GM19239 (cell line): ENCODE results near the gene OPN1LW.
A peak's percentile ranks its signal among the peaks of the same experiment; 100 is the strongest.
"Not testable (repeated sequence)": the region's sequence is repeated elsewhere in the genome, so short reads cannot be mapped to it uniquely, and the experiment has no call there.

Experiments
- DNase-seq: peaks from one replicate; pipeline ENCODE4 v3.0.0; 2011; ENCODE audit warnings: low spot score; ENCODE audit not compliant: insufficient read length
- FAIRE-seq: peaks from 2 replicates; lab custom pipeline; 2011; peaks lifted over from hg19 to GRCh38; lab: Jason Lieb, UNC

The OPN1LW gene

DNA sequence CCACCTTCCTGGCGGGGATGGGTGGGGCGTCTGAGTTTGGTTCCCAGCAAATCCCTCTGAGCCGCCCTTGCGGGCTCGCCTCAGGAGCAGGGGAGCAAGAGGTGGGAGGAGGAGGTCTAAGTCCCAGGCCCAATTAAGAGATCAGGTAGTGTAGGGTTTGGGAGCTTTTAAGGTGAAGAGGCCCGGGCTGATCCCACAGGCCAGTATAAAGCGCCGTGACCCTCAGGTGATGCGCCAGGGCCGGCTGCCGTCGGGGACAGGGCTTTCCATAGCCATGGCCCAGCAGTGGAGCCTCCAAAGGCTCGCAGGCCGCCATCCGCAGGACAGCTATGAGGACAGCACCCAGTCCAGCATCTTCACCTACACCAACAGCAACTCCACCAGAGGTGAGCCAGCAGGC lies at the start of gene OPN1LW:
Gene OPN1LW (plus strand): TSS at position 234 of the 400 bp plus-strand sequence. CDS start 41 bp downstream, at position 275.
- not testable (repeated sequence) for DNase-seq, FAIRE-seq

DNA sequence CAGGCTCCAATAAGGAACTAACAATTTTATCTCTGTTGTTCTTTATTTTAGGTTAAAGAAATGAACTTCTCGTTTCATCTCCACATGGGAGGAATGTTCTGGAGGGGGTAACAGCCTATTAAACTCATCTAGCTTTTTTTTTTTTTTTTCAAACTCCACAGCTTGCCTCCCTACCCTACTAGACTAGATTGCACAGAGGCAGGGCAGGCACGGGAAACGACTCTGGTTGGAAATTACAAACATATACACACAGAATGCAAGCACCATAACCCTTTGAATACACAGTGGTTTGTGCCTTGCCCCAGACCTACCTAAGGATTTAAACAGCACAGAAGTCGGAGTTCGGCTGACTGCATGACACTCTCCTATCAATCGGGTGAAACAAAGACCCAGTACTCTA lies 49.2 kb upstream of the OPN1LW start:
- FAIRE-seq, result no peak
- DNase-seq, result no peak

DNA sequence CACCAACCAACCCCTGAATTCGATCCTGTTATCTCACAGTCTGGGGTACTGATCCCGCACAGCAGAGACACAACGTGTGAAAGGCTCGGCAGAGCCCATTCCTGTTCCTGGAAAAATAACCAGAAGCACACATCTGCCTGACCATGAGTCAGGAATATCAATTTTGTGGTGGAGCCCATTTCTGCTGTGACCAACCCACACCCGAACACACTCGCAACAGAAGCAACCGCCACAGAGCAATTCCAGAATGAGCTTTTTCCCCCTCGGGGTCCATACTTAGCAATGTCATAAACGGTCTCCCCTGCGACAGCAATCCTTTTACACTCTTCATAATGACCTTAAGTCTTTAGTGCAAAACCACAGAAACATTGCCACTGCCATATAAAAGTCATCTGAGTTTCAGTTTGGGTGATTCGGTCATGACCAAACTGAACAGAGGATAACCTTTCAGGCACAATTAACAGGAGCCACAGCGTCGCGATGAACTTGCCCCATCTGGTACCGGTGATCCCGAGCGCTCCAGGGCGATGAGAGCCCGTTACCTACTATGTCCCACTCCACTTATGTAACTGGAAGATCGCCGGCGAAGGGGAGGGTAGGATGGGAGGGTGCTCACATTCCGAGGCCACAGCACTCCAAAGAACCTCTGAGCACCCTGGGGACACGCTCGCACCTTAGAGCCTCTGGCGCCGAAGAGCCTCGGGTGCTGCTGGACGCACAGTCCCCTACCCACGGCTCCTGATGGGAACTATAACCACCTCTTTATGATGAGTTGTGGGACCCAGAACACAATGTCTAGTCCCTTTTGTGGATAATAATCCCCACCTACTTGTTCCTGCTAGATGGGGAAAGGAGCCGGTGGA lies 47.7 kb upstream of the OPN1LW start:
- FAIRE-seq, result no peak
- DNase-seq, result no peak

DNA sequence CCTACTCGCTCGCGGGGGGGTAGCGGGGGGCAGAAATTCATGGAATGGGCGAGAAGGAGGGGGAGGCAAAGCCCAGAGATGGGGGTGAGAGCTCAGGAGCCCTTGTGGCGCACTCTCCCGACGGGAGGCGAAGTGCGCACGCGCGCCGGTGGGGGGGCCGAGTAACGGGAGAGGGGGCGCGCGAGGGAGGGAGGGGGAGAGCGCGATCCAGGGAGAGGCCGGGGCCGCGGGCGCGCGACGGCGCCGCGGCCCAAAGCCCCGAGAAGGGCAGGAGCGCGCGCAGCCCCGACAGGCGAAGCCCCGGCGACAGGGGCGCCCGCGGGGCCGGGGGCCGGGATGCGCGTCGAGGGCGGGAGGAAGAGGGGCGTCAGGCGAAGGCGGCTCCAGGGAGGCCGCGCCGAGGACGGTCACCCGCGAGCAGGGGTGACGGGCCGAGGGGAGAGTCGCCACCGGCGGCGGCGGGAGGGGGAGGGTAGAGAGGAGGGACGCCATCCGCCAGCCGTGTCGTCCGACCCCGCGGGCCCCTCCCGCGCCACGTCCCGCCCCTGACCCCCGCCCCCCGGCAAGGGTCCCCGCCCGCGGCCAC lies 46.9 kb upstream of the OPN1LW start:
- peak; percentile 59 for FAIRE-seq

DNA sequence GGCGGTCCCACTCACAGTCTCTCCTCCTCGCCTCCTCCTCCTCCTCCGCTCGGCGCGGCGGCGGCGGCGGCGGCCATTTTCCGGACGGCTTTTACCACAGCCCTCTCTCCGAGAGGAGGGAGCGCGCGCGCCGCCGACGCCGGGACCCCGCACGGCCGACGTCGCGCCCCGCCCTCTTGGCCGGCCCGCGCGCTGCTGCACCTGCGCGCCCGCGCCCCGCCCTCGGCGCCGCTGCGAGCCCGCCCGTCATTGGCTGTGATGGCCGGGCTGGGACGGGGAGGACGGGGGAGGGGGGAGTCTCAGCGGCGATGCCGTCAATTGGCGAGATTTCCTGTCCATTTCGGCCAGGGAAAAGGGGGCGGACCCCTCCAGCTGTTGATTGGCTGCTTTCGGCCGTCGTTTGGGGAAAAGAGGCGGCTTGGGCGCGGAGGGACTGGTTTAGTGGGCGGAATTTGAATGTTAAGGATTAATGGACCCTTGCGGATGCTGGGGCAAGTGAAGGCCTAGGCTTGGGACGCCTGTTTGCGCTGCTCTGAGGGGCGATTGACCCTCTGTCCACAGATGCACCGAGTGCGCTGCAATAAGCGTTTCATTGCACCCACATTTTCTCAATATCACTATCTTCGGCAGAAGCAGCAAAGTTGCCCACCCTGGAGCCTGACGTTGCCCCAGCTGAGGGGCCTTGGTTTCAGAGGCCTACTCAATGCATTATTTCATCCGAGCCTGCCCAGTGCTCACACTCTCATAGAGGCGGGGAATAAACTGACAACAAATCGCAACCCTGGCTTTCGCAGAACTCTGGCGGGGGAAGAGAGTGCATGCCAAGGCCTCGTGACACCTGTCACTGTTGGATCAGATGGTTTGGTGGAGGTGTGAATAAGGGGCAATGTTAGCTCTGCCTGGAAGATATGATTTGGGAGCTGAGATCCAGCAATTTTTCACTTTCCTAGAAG lies 46.2 kb upstream of the OPN1LW start, which contains the start of gene MECP2:
Gene MECP2 (minus strand): TSS at position 129 of the 953 bp plus-strand sequence.
- FAIRE-seq, result peak; percentile 62
- peak; percentile 81 for DNase-seq

More for the DNA sequence above, 46.9 kb upstream of the OPN1LW start:
- peak; percentile 36 for DNase-seq

DNA sequence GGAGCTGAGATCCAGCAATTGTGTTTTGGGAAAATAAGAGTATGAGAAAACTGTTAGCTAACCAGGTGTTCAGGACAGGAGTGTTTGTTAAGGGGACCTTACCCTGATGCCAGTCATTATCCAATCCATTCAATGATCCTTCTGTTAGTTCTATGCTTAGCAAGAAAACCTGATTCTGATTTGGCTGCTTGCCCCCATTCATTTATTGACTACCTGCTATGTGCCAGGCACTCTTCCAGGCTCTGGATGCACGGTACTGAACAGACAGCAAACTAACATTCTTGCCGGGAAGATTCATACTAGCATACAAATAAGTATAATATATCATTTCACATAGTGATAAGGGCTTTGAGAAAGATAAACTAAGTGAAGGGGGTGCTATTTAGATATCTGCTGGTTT lies 45.5 kb upstream of the OPN1LW start:
- DNase-seq (no peak), FAIRE-seq (no peak)

DNA sequence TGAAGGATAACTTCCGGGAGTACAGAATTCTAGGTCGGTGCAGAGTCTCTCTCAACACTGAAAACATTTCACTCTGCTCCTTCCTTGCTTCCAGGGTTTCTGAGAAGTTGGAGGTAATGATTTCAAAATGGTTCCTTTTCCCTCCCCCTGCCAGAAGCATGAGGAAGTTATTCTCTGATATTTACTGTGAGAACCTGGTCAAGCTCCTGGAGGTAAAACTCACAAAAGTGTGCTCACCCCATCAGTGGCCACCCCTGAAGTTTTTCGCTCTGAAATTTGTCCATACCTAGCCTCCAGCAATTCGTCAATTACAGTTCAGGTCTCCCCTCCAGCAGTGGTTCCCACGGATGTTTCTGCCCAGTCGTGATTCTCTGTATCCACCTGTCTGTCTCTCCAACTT lies 30.3 kb upstream of the OPN1LW start:
- FAIRE-seq (no peak), DNase-seq (no peak)

DNA sequence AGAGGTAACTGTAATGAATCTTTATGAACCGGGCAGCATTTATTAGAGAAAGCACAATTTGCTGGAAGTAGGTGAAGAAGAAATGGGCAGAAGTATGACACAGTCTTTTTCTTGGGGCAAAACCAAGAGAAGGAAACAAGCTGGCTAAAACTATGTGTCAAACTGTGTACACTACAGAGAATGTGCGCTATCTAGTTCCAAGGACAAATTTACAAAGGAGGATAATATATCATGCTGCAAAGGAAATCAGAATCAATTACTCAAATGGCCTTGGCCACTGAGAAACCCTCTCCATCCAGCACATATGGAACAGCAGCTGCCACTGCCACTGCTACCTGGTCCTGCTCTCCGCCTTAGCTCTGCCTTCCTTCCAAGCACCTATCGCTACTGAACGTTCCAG lies 29.4 kb upstream of the OPN1LW start:
- FAIRE-seq (no peak), DNase-seq (no peak)

DNA sequence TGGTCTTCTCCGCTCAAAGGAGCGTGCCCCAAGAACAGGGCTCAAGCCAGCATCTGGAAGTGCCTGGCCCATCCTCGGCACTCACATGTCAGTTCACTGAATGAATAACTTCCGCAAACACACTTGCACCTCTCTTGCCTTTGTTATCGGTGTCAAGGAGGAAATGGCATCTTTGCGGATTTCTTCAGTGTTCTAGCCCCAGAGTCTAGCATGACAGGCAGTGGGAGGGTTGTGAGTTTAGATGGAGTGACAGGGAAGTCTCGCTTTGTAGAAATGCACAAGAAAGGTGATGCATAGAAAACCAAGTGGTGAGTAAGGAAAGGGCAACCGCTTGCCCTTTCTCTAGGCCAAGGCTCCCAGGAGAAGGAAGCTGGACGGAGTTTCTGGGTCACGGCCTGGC lies 29.0 kb upstream of the OPN1LW start:
- no peak for DNase-seq
- FAIRE-seq, result no peak

DNA sequence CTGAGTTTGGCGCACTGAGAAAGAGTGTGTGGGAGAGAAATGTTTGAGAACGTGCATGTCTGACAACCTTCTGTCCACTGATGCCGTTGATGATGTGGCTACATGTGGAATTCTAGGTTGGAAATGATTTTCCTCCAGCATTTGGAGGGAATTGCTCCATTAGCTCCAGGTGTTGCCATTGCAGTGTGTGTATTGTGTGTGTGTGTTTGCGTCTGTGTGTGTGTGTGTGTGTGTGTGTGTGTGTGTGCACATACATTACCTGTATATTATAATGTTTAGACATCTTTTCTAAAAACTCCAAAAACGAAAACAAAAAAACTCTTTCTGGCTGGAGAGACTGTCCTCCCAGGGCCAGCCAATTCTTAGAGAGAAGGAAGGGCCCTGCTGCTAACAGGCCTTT lies 28.3 kb upstream of the OPN1LW start:
- DNase-seq, result no peak
- FAIRE-seq, result no peak

DNA sequence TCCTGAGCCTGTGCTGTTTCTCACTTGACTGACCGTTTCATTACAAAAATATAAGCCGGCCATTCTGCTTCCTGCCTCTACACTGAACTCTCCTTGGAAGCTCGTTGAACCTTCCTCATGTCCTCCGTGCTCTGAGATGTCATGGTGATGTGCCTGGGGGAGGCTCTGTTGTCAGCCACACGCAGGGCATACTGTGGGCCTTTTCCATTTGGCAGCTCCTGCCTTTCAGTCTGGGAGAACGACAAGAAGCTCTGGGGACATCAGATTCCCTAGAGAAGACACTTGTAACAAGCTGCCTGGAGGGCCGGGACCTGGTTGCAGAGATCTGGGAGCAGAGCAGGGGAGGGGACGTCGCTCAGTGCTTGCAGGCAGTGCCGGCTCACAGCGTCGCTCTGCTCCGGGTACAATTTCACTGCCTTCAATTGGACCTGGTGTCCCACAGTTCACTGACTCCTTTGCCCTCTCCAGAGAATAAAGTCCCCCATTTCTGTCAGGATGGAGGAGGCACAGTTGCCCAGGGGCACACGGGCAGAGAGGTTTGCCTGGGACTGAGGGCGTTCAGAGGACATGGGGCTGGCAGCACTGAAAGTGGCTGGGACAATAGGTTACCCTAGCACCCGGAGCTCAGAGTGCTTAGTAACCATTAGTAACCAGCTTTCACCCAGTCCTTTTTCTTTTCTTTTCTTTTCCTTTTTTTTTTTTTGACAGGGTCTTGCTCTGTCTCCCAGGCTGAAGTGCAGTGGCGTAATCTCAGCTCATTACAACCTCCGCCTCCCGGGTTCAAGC lies 27.4 kb upstream of the OPN1LW start:
- FAIRE-seq (no peak), DNase-seq (no peak)

DNA sequence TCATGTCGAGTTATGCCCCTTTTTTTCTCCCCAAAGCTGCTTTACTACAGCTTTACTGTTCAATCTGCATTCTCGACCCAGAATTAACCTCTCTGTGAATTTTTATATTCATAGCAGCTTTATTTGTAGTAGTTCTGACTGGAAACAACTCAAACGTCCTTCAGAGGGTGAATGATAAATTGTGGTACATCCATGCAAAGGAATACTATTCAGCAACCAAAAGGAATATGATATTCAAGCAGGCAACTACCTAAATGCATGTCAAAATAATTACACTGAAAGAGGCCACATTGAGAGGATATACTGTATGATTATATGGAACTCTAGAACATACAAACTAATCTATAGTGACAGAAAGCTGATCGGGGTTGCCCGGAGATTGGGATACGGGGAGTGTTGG lies 26.5 kb upstream of the OPN1LW start:
- FAIRE-seq (no peak), DNase-seq (no peak)

DNA sequence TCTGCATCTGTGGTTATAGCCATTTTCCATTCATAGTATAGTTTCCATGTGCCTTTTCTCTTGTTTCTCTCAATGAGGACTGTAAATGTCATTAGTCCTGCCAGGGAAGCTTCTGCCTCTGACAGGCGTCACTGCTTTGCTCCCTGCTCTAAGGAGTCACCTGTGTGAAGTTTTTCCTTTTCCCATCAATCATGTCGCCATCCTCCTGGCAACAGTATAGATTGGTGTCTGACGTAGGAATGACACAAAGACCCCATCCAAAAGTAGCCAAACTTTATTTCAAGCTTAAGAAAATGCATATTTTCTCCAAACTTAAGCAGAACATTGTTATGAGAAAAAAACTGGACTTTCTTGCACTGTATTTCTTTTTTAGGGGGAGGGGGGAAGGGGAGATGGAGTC lies 23.5 kb upstream of the OPN1LW start:
- FAIRE-seq (no peak), DNase-seq (no peak)

DNA sequence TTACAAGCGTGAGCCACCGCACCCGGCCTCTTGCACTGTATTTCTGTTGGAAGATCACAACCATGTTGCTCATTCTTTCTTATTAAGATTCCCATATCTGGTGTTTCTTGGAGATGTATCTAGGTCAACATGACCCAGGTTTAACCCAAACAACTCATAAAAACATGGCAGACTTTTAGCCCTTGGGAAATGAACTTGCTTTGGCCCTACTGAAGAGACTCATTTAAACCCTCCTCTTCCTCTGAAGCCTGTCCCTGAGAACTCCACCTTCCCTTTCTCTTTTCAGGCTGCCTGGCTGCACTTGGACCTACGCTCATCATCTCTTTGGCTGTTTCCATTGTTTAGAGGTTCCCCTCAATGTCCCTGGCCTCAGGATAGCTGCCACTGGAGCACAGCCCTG lies 22.8 kb upstream of the OPN1LW start:
- FAIRE-seq (no peak), DNase-seq (no peak)

DNA sequence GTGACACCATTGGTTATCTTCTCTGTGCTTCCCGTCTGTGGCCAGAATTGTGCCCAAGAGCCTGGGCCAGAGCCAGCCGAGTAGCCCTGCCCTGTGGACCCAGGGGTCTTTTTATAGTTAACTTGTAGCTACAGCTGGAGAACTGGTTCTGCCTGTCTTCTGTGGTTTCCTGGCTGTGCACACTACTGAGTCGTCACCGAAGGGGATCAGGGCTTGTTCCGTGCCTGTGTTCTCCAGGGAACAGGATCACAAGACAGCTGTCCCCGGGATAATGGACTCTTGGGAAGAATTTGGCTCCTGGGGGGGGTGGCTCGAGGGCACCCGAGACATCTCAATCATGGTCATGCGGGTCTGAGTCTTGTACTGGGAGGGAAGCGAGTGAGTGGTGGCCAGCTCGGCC lies 22.1 kb upstream of the OPN1LW start:
- DNase-seq (no peak), FAIRE-seq (no peak)

DNA sequence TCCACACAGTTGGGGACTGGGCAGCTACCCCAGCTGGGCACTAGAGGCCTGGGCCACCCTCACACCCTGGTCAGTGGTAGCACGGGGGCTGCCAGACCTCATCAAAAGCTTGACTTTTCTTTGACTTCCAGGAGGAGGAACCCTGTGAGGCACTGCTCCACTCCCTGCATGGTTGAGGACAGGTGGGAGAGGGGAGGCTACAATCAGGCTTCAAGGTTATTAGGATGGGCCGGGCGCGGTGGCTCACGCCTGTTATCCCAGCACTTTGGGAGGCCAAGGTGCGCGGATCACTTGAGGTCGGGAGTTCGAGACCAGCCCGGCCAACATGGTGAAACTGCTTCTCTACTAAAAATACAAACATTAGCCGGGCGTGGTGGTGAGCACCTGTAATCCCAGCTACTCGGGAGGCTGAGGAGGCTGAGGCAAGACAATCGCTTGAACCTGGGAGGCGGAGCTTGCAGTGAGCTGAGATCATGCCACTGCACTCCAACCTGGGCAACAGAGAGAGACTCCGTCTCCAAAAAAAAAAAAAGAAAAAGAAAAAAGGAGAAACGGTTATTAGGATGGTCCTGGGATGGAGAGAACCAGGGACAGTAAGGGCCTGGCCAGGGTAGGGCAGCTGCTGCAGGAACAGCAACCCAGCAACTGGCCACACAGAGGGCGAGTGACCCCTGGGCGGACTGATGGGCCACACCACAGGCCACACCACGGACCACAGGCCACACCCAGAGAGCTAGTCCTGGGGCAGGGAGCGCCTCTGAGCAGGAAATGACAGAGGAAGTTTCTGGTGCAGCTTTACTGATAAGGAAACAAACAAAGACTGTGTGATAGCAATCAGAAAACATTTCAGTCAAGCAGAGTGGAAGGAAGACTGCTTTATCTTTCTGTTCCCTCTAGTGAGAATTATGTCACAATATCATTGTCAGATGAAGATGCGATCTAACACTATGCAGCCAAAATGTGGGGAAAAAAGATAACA lies 20.5 kb upstream of the OPN1LW start:
- FAIRE-seq, result peak; percentile 76
- DNase-seq, result no peak

DNA sequence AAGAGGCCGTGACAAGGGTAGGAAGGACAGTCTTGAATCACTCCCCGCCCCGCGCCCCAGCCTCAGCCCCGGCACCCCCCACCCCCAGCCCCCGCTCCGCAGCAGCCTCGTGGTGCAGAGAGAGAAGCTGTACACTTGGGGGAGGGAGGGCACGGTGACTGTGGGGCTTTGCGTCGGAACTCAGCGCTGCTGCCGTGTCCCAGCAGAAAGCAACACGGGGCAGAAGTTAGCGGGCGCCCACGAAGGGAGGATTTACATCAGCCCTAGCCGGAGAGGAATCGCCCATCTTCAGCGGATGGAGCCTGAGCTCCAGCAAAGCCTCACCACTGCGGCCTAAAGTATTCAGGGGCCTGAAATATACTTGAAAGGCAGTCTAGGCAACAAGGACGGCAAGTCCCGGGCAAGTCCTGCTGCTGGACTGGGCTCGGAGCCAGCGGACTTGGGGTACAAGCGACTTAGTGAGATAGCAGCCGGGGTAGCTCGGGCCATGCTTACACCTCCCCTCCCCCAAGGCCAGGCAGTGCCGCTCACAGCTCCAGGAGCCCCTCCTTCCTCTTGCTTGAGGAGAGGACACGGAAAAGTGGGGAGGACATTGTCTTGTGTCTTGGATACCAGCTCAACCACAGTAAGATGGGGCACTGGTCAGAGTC lies 18.5 kb upstream of the OPN1LW start:
- FAIRE-seq (no peak), DNase-seq (no peak)

DNA sequence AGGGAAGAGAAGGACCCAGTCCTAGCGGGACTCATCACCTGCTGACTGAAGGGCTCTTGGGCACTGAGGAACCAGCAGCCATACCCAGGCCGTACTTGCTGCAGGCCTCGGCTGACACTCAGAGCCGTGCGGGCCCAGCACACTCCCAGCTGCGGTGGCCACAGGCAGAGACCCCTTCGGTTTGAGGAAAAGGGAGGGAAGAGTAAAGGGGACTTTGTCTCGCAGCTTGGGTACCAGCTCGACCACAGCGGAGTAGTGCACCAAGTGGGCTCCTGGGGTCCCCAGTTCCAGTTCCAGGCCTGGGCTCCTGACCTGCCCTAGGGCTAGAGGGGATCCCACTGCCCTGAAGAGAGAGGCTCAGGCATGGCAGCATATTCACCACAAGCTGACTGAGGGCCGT lies 17.9 kb upstream of the OPN1LW start:
- FAIRE-seq (no peak), DNase-seq (no peak)
